ENCODE data around the gene CCDC28A.

The CCDC28A gene

GRCh38 chr6:138814179-138814834, 40.7 kb downstream of the CCDC28A start:
- H3K79me2 ChIP-seq (ENCODE audit: control insufficient read depth, insufficient read depth, low read length, unreplicated experiment) = no peaks in the 10 kb centered on the region
- peaks cover 17% of the 10 kb centered on the region for H3K4me1 ChIP-seq (ENCODE audit: control insufficient read depth, insufficient read depth, low read length, unreplicated experiment)
- H2AFZ ChIP-seq (ENCODE audit: low read length, unreplicated experiment) = no peak overlapping the region
- peaks cover 6% of the 10 kb centered on the region; the same call in 1 of the 2 replicates for H3K27me3 ChIP-seq (ENCODE audit: insufficient read depth, low read length)
- H3K36me3 ChIP-seq (ENCODE audit: insufficient read depth, low read length) = no peaks in the 10 kb centered on the region
- no peak overlapping the region for H3K27ac ChIP-seq (ENCODE audit: low read depth, low read length)
- no peak overlapping the region for H3K4me3 ChIP-seq (ENCODE audit: low read depth, low read length)

GRCh38 chr6:138815221-138815620, 41.7 kb downstream of the CCDC28A start:
- H3K27me3 ChIP-seq (ENCODE audit: insufficient read depth, low read length) = no peaks in the 10 kb centered on the region
- peaks cover 17% of the 10 kb centered on the region for H3K4me1 ChIP-seq (ENCODE audit: control insufficient read depth, insufficient read depth, low read length, unreplicated experiment)
- no peak overlapping the region for H2AFZ ChIP-seq (ENCODE audit: low read length, unreplicated experiment)
- no peaks in the 10 kb centered on the region for H3K79me2 ChIP-seq (ENCODE audit: control insufficient read depth, insufficient read depth, low read length, unreplicated experiment)
- H3K36me3 ChIP-seq (ENCODE audit: insufficient read depth, low read length) = no peaks in the 10 kb centered on the region
- no peak overlapping the region for H3K4me3 ChIP-seq (ENCODE audit: low read depth, low read length)
- H3K27ac ChIP-seq (ENCODE audit: low read depth, low read length) = no peak overlapping the region

GRCh38 chr6:138815797-138816528, 42.4 kb downstream of the CCDC28A start:
- Histone ChIP-seq H3K36me3 (ENCODE audit: insufficient read depth, low read length) (no peaks in the 10 kb centered on the region), H3K4me1 (ENCODE audit: control insufficient read depth, insufficient read depth, low read length, unreplicated experiment) (peaks cover 17% of the 10 kb centered on the region), H3K79me2 (ENCODE audit: control insufficient read depth, insufficient read depth, low read length, unreplicated experiment) (no peaks in the 10 kb centered on the region), H3K4me3 (ENCODE audit: low read depth, low read length) (no peak overlapping the region), H3K27ac (ENCODE audit: low read depth, low read length) (no peak overlapping the region), H2AFZ (ENCODE audit: low read length, unreplicated experiment) (peak overlapping the region; percentile 39), H3K27me3 (ENCODE audit: insufficient read depth, low read length) (no peaks in the 10 kb centered on the region)

GRCh38 chr6:138817799-138818198, 44.2 kb downstream of the CCDC28A start:
- Histone ChIP-seq H3K27ac (ENCODE audit: low read depth, low read length) (peak overlapping the region; percentile 3; the same call in 1 of the 2 replicates), H3K79me2 (ENCODE audit: control insufficient read depth, insufficient read depth, low read length, unreplicated experiment) (no peaks in the 10 kb centered on the region), H3K4me1 (ENCODE audit: control insufficient read depth, insufficient read depth, low read length, unreplicated experiment) (peaks cover 17% of the 10 kb centered on the region), H3K4me3 (ENCODE audit: low read depth, low read length) (no peak overlapping the region), H3K36me3 (ENCODE audit: insufficient read depth, low read length) (no peaks in the 10 kb centered on the region), H3K27me3 (ENCODE audit: insufficient read depth, low read length) (no peaks in the 10 kb centered on the region), H2AFZ (ENCODE audit: low read length, unreplicated experiment) (peak overlapping the region; percentile 72)

- H3K4me1 ChIP-seq (ENCODE audit: control insufficient read depth, insufficient read depth, low read length, unreplicated experiment) = peaks cover 17% of the 10 kb centered on the region
- H3K27ac ChIP-seq (ENCODE audit: low read depth, low read length) = no peak overlapping the region
- no peaks in the 10 kb centered on the region for H3K79me2 ChIP-seq (ENCODE audit: control insufficient read depth, insufficient read depth, low read length, unreplicated experiment)
- no peak overlapping the region for H3K4me3 ChIP-seq (ENCODE audit: low read depth, low read length)
- H2AFZ ChIP-seq (ENCODE audit: low read length, unreplicated experiment) = peak overlapping the region; percentile 85
- no peaks in the 10 kb centered on the region for H3K27me3 ChIP-seq (ENCODE audit: insufficient read depth, low read length)
- no peaks in the 10 kb centered on the region for H3K36me3 ChIP-seq (ENCODE audit: insufficient read depth, low read length)
Measured at GRCh38 chr6:138818496-138819194, 45.1 kb downstream of the CCDC28A start.

GRCh38 chr6:138821519-138821918, 48.0 kb downstream of the CCDC28A start:
- Histone ChIP-seq H2AFZ (ENCODE audit: low read length, unreplicated experiment) (no peak overlapping the region), H3K27ac (ENCODE audit: low read depth, low read length) (no peak overlapping the region), H3K36me3 (ENCODE audit: insufficient read depth, low read length) (no peaks in the 10 kb centered on the region), H3K4me3 (ENCODE audit: low read depth, low read length) (no peak overlapping the region), H3K4me1 (ENCODE audit: control insufficient read depth, insufficient read depth, low read length, unreplicated experiment) (peaks cover 17% of the 10 kb centered on the region), H3K27me3 (ENCODE audit: insufficient read depth, low read length) (no peaks in the 10 kb centered on the region), H3K79me2 (ENCODE audit: control insufficient read depth, insufficient read depth, low read length, unreplicated experiment) (no peaks in the 10 kb centered on the region)

- Histone ChIP-seq H3K4me1 (ENCODE audit: control insufficient read depth, insufficient read depth, low read length, unreplicated experiment) (no peaks in the 10 kb centered on the region), H3K36me3 (ENCODE audit: insufficient read depth, low read length) (no peaks in the 10 kb centered on the region), H3K79me2 (ENCODE audit: control insufficient read depth, insufficient read depth, low read length, unreplicated experiment) (no peaks in the 10 kb centered on the region), H3K27ac (ENCODE audit: low read depth, low read length) (no peak overlapping the region), H3K4me3 (ENCODE audit: low read depth, low read length) (no peak overlapping the region), H3K27me3 (ENCODE audit: insufficient read depth, low read length) (no peaks in the 10 kb centered on the region), H2AFZ (ENCODE audit: low read length, unreplicated experiment) (no peak overlapping the region)
Measured at GRCh38 chr6:138824482-138825144, 51.0 kb downstream of the CCDC28A start.

GRCh38 chr6:138830248-138830647, 56.7 kb downstream of the CCDC28A start:
- no peaks in the 10 kb centered on the region for H3K79me2 ChIP-seq (ENCODE audit: control insufficient read depth, insufficient read depth, low read length, unreplicated experiment)
- no peak overlapping the region for H3K4me3 ChIP-seq (ENCODE audit: low read depth, low read length)
- H3K27ac ChIP-seq (ENCODE audit: low read depth, low read length) = no peak overlapping the region
- no peak overlapping the region for H2AFZ ChIP-seq (ENCODE audit: low read length, unreplicated experiment)
- H3K4me1 ChIP-seq (ENCODE audit: control insufficient read depth, insufficient read depth, low read length, unreplicated experiment) = no peaks in the 10 kb centered on the region
- no peaks in the 10 kb centered on the region for H3K36me3 ChIP-seq (ENCODE audit: insufficient read depth, low read length)
- H3K27me3 ChIP-seq (ENCODE audit: insufficient read depth, low read length) = no peaks in the 10 kb centered on the region

GRCh38 chr6:138832182-138832581, 58.6 kb downstream of the CCDC28A start:
- no peaks in the 10 kb centered on the region for H3K36me3 ChIP-seq (ENCODE audit: insufficient read depth, low read length)
- H3K4me3 ChIP-seq (ENCODE audit: low read depth, low read length) = no peak overlapping the region

GRCh38 chr6:138833816-138834539, 60.4 kb downstream of the CCDC28A start:
- Histone ChIP-seq H3K4me1 (ENCODE audit: control insufficient read depth, insufficient read depth, low read length, unreplicated experiment) (no peaks in the 10 kb centered on the region), H3K27me3 (ENCODE audit: insufficient read depth, low read length) (no peaks in the 10 kb centered on the region), H3K27ac (ENCODE audit: low read depth, low read length) (no peak overlapping the region), H3K79me2 (ENCODE audit: control insufficient read depth, insufficient read depth, low read length, unreplicated experiment) (no peaks in the 10 kb centered on the region), H3K36me3 (ENCODE audit: insufficient read depth, low read length) (no peaks in the 10 kb centered on the region), H3K4me3 (ENCODE audit: low read depth, low read length) (no peak overlapping the region), H2AFZ (ENCODE audit: low read length, unreplicated experiment) (no peak overlapping the region)

More at GRCh38 chr6:138832182-138832581, 58.6 kb downstream of the CCDC28A start:
- Histone ChIP-seq H3K27ac (ENCODE audit: low read depth, low read length) (no peak overlapping the region), H3K4me1 (ENCODE audit: control insufficient read depth, insufficient read depth, low read length, unreplicated experiment) (no peaks in the 10 kb centered on the region), H2AFZ (ENCODE audit: low read length, unreplicated experiment) (no peak overlapping the region), H3K79me2 (ENCODE audit: control insufficient read depth, insufficient read depth, low read length, unreplicated experiment) (no peaks in the 10 kb centered on the region), H3K27me3 (ENCODE audit: insufficient read depth, low read length) (no peaks in the 10 kb centered on the region)
